HG02763 (cell line): ENCODE measurements around the gene FYB1.

Experiments
- ATAC-seq: cut with Tn5 transposase; IDR thresholded peaks from one replicate; pipeline ENCODE4 v1.9.1; 2021; ENCODE audit warnings: mild to moderate bottlenecking, moderate library complexity; ENCODE audit not compliant: unreplicated experiment

The FYB1 gene

DNA sequence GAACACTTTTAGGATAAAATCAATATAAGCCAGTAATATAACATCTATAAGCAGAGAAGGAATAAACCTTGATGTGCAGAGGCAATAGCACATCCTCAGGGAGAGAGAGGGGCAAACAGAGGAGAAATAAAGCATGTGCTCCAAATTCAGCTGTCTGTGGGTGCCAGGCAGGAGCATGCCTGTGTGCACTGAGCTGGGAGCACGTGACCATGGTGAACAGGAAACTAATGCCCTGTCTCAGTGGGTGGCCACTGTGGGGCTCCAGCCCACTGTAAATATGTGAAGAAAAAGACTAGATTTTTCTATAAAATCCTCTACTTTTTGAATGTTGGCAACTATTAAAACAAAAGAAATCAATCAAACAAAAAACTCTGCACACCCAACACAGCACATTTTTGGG, 55.3 kb downstream of the FYB1 start:
- ATAC-seq: no peak

DNA sequence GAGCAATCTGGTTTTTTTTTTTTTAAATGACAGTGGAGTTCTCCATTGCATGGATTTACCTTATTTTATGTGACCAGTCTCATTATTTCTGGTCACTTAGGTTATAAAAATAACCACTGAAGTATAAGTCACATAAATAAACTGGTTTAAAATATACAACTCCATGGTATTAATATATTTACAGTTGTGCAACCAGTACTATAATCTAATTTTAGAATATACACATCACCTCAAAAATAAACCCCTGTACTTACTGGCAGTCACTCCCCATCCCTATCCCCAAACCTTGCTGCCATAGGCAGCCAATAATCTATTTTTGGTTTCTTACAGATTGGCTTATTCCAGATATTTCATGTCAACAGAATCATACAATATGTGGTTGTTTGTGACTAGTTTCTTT, 57.8 kb downstream of the FYB1 start:
- no peak for ATAC-seq

- ATAC-seq: no peak
Measured at GRCh38 chr5:39160576-39161213, 58.7 kb downstream of the FYB1 start.

- no peak for ATAC-seq
Measured at GRCh38 chr5:39159811-39160490, 59.4 kb downstream of the FYB1 start.

- ATAC-seq: no peak
Measured at GRCh38 chr5:39158786-39159185, 60.6 kb downstream of the FYB1 start.

GRCh38 chr5:39158127-39158593, 61.2 kb downstream of the FYB1 start:
- ATAC-seq: no peak

GRCh38 chr5:39157701-39158100, 61.7 kb downstream of the FYB1 start:
- ATAC-seq: no peak

DNA sequence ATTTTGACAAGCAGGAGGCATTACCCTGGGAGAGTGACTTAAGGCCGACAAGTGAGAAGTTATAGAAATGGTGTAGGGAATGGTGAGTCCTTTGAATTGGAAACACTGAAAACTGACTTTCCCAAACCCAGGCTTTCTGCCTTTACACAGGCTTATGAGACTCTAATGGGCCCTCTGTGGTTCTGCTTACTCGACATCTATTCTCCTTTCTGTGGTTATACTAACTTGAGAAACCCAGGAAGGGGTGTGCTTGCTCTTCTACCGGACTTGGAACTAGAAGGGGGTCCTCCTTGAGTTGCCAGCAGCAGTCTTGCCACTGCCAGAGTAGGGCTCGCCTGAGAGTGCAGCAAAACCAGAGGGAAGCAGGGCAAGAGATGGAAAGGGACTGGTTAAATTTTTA, 63.3 kb downstream of the FYB1 start:
- no peak for ATAC-seq

DNA sequence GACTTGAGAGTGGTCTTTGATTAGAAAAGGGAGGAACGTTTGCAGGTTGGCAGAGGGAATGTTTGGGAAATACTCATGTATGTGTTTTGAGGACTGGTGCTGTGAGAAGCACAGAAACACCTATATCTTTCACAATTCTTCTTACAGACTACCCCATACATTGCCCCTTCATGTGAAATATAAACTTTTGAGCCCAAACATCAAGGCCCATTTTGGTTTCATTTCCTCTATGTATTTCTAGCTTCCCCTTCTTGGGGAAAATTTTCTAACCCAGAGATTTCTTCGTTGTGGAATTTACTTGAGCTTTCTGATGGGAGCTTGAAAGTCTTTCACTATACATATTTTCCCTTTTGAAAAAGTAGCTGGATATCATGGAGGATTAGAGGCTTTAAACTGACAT, 67.6 kb downstream of the FYB1 start:
- no peak for ATAC-seq

GRCh38 chr5:39149966-39150365, 69.4 kb downstream of the FYB1 start:
- ATAC-seq: no peak

DNA sequence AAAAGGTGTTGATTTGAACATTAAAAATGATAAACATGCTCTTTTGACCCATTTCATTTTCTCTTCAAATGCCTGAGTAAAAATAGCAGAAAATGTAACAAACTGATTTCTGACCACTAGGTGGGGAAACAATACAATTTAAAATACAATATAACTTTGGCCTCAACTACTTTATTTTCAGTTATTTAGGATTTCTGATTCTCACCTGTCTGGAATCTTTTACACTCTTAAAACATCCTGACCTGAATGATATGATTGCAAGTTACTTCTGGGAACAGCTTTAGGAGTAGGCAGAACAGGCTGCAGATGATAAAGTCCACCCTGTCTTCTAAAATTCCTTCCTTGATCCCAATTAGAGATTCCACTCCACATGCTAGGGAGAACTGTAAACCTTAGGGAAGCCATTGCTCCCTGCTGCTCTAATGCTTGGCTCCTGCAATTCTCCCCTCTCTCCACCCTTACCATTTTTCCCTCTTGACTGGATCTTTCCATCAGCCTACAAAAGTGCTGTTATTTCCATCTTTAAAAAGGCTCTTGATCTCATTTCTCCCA, 70.3 kb downstream of the FYB1 start:
- no peak for ATAC-seq

- ATAC-seq: no peak
Measured at GRCh38 chr5:39146831-39147540, 72.4 kb downstream of the FYB1 start.

- no peak for ATAC-seq
Measured at GRCh38 chr5:39143151-39143860, 76.1 kb downstream of the FYB1 start.

- no peak for ATAC-seq
Measured at GRCh38 chr5:39140558-39141168, 78.7 kb downstream of the FYB1 start.

GRCh38 chr5:39138892-39139291, 80.5 kb downstream of the FYB1 start:
- no peak for ATAC-seq

DNA sequence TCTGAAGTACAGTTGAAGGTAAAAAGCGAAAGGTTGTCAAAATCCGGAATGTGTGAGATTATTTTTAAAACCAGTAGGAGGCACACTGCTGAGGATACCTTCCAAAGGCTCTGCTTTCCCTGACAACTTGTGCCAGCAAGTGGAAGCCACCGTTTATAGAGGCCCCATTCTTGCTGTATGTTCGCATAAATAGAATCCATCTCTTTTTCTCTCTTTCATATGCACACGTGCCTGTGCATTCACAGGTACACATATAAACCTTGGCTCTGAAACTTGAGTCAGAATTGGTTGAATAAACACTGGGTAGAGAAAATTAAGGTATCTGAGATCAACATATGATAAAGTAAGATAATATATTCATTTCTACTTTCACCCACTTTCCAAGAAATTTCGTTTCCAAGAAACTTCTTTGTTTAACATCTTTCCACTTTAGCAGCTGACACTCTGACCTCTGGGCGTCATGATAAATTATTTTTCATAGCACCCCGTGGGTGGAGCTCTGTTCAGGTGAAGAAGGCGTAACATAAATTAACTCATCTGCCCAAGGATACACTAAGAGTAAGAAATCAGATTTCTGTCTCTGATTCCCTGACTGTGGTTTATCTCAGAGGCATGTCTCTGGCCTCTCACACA, 81.4 kb downstream of the FYB1 start:
- no peak for ATAC-seq

- no peak for ATAC-seq
Measured at GRCh38 chr5:39137391-39137790, 82.0 kb downstream of the FYB1 start.

GRCh38 chr5:39132792-39133191, 86.6 kb downstream of the FYB1 start:
- no peak for ATAC-seq

DNA sequence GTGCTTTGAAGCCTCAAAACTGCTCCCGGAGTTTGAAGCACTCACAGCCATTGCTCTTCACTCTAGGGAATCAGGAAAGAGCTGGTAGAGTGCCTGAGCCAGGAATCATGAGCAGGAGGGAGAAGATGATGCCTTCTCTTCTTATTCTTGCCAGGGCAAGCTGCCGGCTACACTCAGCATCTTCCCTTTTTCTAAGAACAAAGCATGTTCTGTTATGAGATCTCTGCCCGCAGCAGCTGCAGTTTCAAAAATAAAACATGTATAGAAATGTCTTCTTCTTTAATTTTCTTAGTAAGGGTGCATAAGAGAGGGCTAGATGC, 87.3 kb downstream of the FYB1 start:
- ATAC-seq: no peak
